Stimulated activated CD8-positive, alpha-beta memory T cell treated with anti-CD3 and anti-CD28 coated beads, Interleukin-4, amount 100 ng/mL, for 24 hours (primary cell): ENCODE results near the gene LRRC8A.
A peak's percentile ranks its signal among the peaks of the same experiment; 100 is the strongest.

Experiments
- DNase-seq: peaks from one replicate; pipeline ENCODE4 v3.0.0-alpha.2; 2020; ENCODE audit warnings: low read depth

Gene LRRC8A

GRCh38 chr9:128902351-128903078 lies 20.6 kb downstream of the LRRC8A start:
- peak; percentile 76 for DNase-seq

- no peak for DNase-seq
These were observed 21.1 kb downstream of the LRRC8A start for GRCh38 chr9:128903079-128903461.

- no peak for DNase-seq
These were observed 22.1 kb downstream of the LRRC8A start for GRCh38 chr9:128903871-128904620.

GRCh38 chr9:128905964-128906363 lies 24.0 kb downstream of the LRRC8A start:
- no peak for DNase-seq

- no peak for DNase-seq
These were observed 24.8 kb downstream of the LRRC8A start for GRCh38 chr9:128906741-128907140.

GRCh38 chr9:128908372-128908771 lies 26.4 kb downstream of the LRRC8A start:
- no peak for DNase-seq

- DNase-seq, result no peak
These were observed 27.9 kb downstream of the LRRC8A start for GRCh38 chr9:128909859-128910258.

GRCh38 chr9:128910906-128911305 lies 29.0 kb downstream of the LRRC8A start:
- no peak for DNase-seq

GRCh38 chr9:128911529-128912035 lies 29.6 kb downstream of the LRRC8A start:
- no peak for DNase-seq

- no peak for DNase-seq
These were observed 30.4 kb downstream of the LRRC8A start for GRCh38 chr9:128912270-128912853.

- no peak for DNase-seq
These were observed 31.3 kb downstream of the LRRC8A start for GRCh38 chr9:128913048-128913900.

GRCh38 chr9:128913995-128914772 lies 32.3 kb downstream of the LRRC8A start:
- no peak for DNase-seq

- no peak for DNase-seq
These were observed 34.3 kb downstream of the LRRC8A start for GRCh38 chr9:128916204-128916603.

GRCh38 chr9:128916745-128917144 lies 34.8 kb downstream of the LRRC8A start:
- DNase-seq, result no peak

GRCh38 chr9:128917151-128917849 lies 35.4 kb downstream of the LRRC8A start:
- no peak for DNase-seq

GRCh38 chr9:128918921-128919320 lies 37.0 kb downstream of the LRRC8A start:
- no peak for DNase-seq

- DNase-seq, result no peak
These were observed 37.6 kb downstream of the LRRC8A start for GRCh38 chr9:128919402-128920089.

- no peak for DNase-seq
These were observed 38.6 kb downstream of the LRRC8A start, which contains the start of gene PHYHD1 for GRCh38 chr9:128920381-128921058. Gene PHYHD1 (plus strand): TSS chr9:128920982. CDS start chr9:128922324, 1,342 bp downstream.
